Activated CD4-positive, alpha-beta memory T cell treated with anti-CD3 and anti-CD28 coated beads for 36 hours (primary cell): ENCODE data around the gene ARF1. TPM values are rescaled to one million over a fixed set of nuclear protein-coding genes. Genes with fewer than 3 reads are reported as not detected.

Experiments used
- CTCF ChIA-PET: fragments of 350-600 bp; sonication (Branson Sonifier 250); formaldehyde crosslinking; loops from one replicate; lab custom pipeline; 2021; ENCODE audit warnings: antibody characterized with exemption, inconsistent platforms; lab: Charles Lee
- POLR2A ChIA-PET: fragments of 350-600 bp; sonication (Branson Sonifier 250); formaldehyde crosslinking; loops from one replicate; lab custom pipeline; 2021; ENCODE audit warnings: antibody characterized with exemption; lab: Charles Lee
- DNase-seq: peaks from one replicate; pipeline ENCODE4 v3.0.0-alpha.2; 2020
- H3K27ac Mint-ChIP-seq: one replicate; pipeline ENCODE4 v1.8.0; 2021; ENCODE audit warnings: mixed read lengths
- H3K27me3 Mint-ChIP-seq: one replicate; pipeline ENCODE4 v1.8.0; 2021; ENCODE audit warnings: mixed read lengths
- H3K36me3 Mint-ChIP-seq: one replicate; pipeline ENCODE4 v1.8.0; 2021; ENCODE audit warnings: mixed read lengths
- H3K4me1 Mint-ChIP-seq: one replicate; pipeline ENCODE4 v1.8.0; 2021; ENCODE audit warnings: low read depth, mixed read lengths
- H3K4me3 Mint-ChIP-seq: one replicate; pipeline ENCODE4 v1.8.0; 2021; ENCODE audit warnings: mild to moderate bottlenecking, mixed read lengths
- H3K9me3 Mint-ChIP-seq: one replicate; pipeline ENCODE4 v1.8.0; 2021; ENCODE audit warnings: mixed read lengths
- intact Hi-C: fragments of 100-400 bp; cut with micrococcal nuclease; formaldehyde crosslinking; loops from one replicate; pipeline ENCODE4 v1.15.1; 2023
- total RNA-seq, 2 experiments: library from RNA; stranded (reverse); gene quantifications; one replicate each; pipeline ENCODE4 v1.2.3, GENCODE V29; 2021

The ARF1 gene
- total RNA-seq, 2 experiments from 2014 or later: 346 to 355 TPM

GRCh38 chr1:228120857-228121489, 38.5 kb downstream of the ARF1 start:
- no peak overlapping the region for H3K27ac Mint-ChIP-seq
- H3K9me3 Mint-ChIP-seq: peaks cover 4% of the 10 kb centered on the region
- ChIA-PET POLR2A (no interaction called here), CTCF (interaction anchor here (2.3 kb wide), 1 partner anchor 10 kb away, joined by 11 read pairs; no protein-coding TSS in a partner anchor)
- H3K4me1 Mint-ChIP-seq: no peaks in the 10 kb centered on the region
- no peaks in the 10 kb centered on the region for H3K27me3 Mint-ChIP-seq
- no peak for DNase-seq
- peaks cover 3% of the 10 kb centered on the region for H3K36me3 Mint-ChIP-seq
- intact Hi-C loops: no loop called here
- H3K4me3 Mint-ChIP-seq: peak overlapping the region; percentile 45

- Mint-ChIP-seq H3K9me3 (peaks cover 3% of the 10 kb centered on the region), H3K27ac (no peak overlapping the region), H3K4me1 (no peaks in the 10 kb centered on the region), H3K27me3 (no peaks in the 10 kb centered on the region), H3K36me3 (peaks cover 2% of the 10 kb centered on the region), H3K4me3 (no peak overlapping the region)
- ChIA-PET POLR2A (no interaction called here), CTCF (interaction anchor here (1.0 to 2.3 kb wide), 2 partner anchors 8 to 15 kb away, joined by 4 to 11 read pairs; no protein-coding TSS in a partner anchor)
- no peak for DNase-seq
- intact Hi-C loops: no loop called here
Measured at GRCh38 chr1:228122921-228123441, 40.5 kb downstream of the ARF1 start.

- no peak overlapping the region for H3K4me3 Mint-ChIP-seq
- POLR2A ChIA-PET: no interaction called here
- no peak overlapping the region for H3K27ac Mint-ChIP-seq
- H3K27me3 Mint-ChIP-seq: no peaks in the 10 kb centered on the region
- no peak for DNase-seq
- H3K9me3 Mint-ChIP-seq: no peaks in the 10 kb centered on the region
- H3K4me1 Mint-ChIP-seq: no peaks in the 10 kb centered on the region
- CTCF ChIA-PET: interaction anchor here (1.0 kb wide), 1 partner anchor 14 kb away, joined by 4 read pairs; no protein-coding TSS in a partner anchor
- H3K36me3 Mint-ChIP-seq: no peaks in the 10 kb centered on the region
- intact Hi-C loops: no loop called here
Measured at GRCh38 chr1:228123505-228123904, 41.0 kb downstream of the ARF1 start.

- no peaks in the 10 kb centered on the region for H3K9me3 Mint-ChIP-seq
- H3K4me3 Mint-ChIP-seq: no peak overlapping the region
- H3K36me3 Mint-ChIP-seq: no peaks in the 10 kb centered on the region
- no peak overlapping the region for H3K27ac Mint-ChIP-seq
- H3K27me3 Mint-ChIP-seq: no peaks in the 10 kb centered on the region
- POLR2A ChIA-PET: no interaction called here
- no peaks in the 10 kb centered on the region for H3K4me1 Mint-ChIP-seq
- DNase-seq: no peak
- intact Hi-C loops: no loop called here
- CTCF ChIA-PET: interaction anchor here (1.9 kb wide), 1 partner anchor 40 kb away, joined by 6 read pairs; the partner anchor contains the start of gene IBA57
Measured at GRCh38 chr1:228125185-228125584, 42.7 kb downstream of the ARF1 start.

- Mint-ChIP-seq H3K27ac (no peak overlapping the region), H3K36me3 (no peaks in the 10 kb centered on the region), H3K27me3 (peaks cover 11% of the 10 kb centered on the region), H3K4me3 (no peak overlapping the region), H3K4me1 (peaks cover 2% of the 10 kb centered on the region), H3K9me3 (no peaks in the 10 kb centered on the region)
- DNase-seq: no peak
- intact Hi-C loops: loop anchor here (2.0 to 5.0 kb wide), 3 partner anchors 36 to 383 kb away; partner anchors contain the start of gene IBA57
- CTCF ChIA-PET: interaction anchor here (1.0 to 4.5 kb wide), 5 partner anchors 10 to 178 kb away, joined by 3 to 46 read pairs (median 5); partner anchors contain the start of genes IBA57 and MRPL55
- POLR2A ChIA-PET: no interaction called here
Measured at GRCh38 chr1:228131766-228132165, 49.3 kb downstream of the ARF1 start.

GRCh38 chr1:228134591-228134990, 52.1 kb downstream of the ARF1 start:
- Mint-ChIP-seq H3K27ac (no peak overlapping the region), H3K4me1 (peaks cover 2% of the 10 kb centered on the region), H3K9me3 (no peaks in the 10 kb centered on the region), H3K4me3 (no peak overlapping the region), H3K27me3 (peaks cover 11% of the 10 kb centered on the region), H3K36me3 (no peaks in the 10 kb centered on the region)
- intact Hi-C loops: loop anchor here (5.0 kb wide), 2 partner anchors 33 to 143 kb away; partner anchors contain the start of gene IBA57
- CTCF ChIA-PET: interaction anchor here (1.9 kb wide), 1 partner anchor 32 kb away, joined by 5 read pairs; no protein-coding TSS in a partner anchor
- POLR2A ChIA-PET: no interaction called here
- DNase-seq: no peak

GRCh38 chr1:228136901-228137300, 54.4 kb downstream of the ARF1 start:
- DNase-seq: no peak
- Mint-ChIP-seq H3K9me3 (no peaks in the 10 kb centered on the region), H3K27ac (no peak overlapping the region), H3K4me3 (no peak overlapping the region), H3K4me1 (peaks cover 3% of the 10 kb centered on the region), H3K36me3 (peaks cover 3% of the 10 kb centered on the region), H3K27me3 (peaks cover 6% of the 10 kb centered on the region)
- intact Hi-C loops: no loop called here
- ChIA-PET POLR2A (interaction anchor here (1.1 to 1.7 kb wide), 2 partner anchors 29 to 30 kb away, joined by 3 to 6 read pairs; partner anchors contain the start of gene IBA57), CTCF (interaction anchor here (0.8 to 2.5 kb wide), 3 partner anchors 30 to 138 kb away, joined by 3 to 7 read pairs (median 5); no protein-coding TSS in a partner anchor)

GRCh38 chr1:228139406-228139930, 57.0 kb downstream of the ARF1 start:
- H3K27me3 Mint-ChIP-seq: peaks cover 6% of the 10 kb centered on the region
- peaks cover 11% of the 10 kb centered on the region for H3K36me3 Mint-ChIP-seq
- DNase-seq: no peak
- intact Hi-C loops: no loop called here
- H3K4me3 Mint-ChIP-seq: peak overlapping the region; percentile 99
- ChIA-PET CTCF (interaction anchor here (2.0 to 2.2 kb wide), 2 partner anchors 9 to 27 kb away, joined by 9 to 13 read pairs; partner anchors contain the start of gene IBA57), POLR2A (interaction anchor here (0.9 to 3.7 kb wide), 3 partner anchors 26 to 55 kb away, joined by 3 to 33 read pairs (median 5); partner anchors contain the start of gene IBA57)
- peak overlapping the region; percentile 96 for H3K27ac Mint-ChIP-seq
- H3K4me1 Mint-ChIP-seq: peaks cover 27% of the 10 kb centered on the region
- H3K9me3 Mint-ChIP-seq: no peaks in the 10 kb centered on the region

GRCh38 chr1:228139931-228140723, 57.6 kb downstream of the ARF1 start, which contains the start of gene GUK1:
GUK1 (plus strand) TSS chr1:228140279; CDS start chr1:228140303, 24 bp downstream.
- ChIA-PET POLR2A (interaction anchor here (1.0 to 3.7 kb wide), 6 partner anchors 26 to 58 kb away, joined by 3 to 33 read pairs (median 4); partner anchors contain the start of genes ARF1 and IBA57), CTCF (interaction anchor here (1.1 to 2.2 kb wide), 4 partner anchors 9 to 361 kb away, joined by 3 to 13 read pairs (median 8); partner anchors contain the start of gene IBA57)
- no peaks in the 10 kb centered on the region for H3K9me3 Mint-ChIP-seq
- H3K4me1 Mint-ChIP-seq: peaks cover 27% of the 10 kb centered on the region
- DNase-seq: peak; percentile 100
- peaks cover 11% of the 10 kb centered on the region for H3K36me3 Mint-ChIP-seq
- intact Hi-C loops: loop anchor here (1.0 to 2.0 kb wide), 7 partner anchors 26 to 352 kb away; partner anchors contain the start of genes ARF1, C1orf35, MRPL55 and TRIM11
- H3K4me3 Mint-ChIP-seq: peak within 1 kb of the TSS; percentile 99
- H3K27ac Mint-ChIP-seq: peak within 1 kb of the TSS; percentile 96
- H3K27me3 Mint-ChIP-seq: peaks cover 1% of the 10 kb centered on the region

GRCh38 chr1:228140724-228141225, 58.3 kb downstream of the ARF1 start:
- ChIA-PET CTCF (interaction anchor here (1.1 to 2.2 kb wide), 4 partner anchors 10 to 361 kb away, joined by 3 to 13 read pairs (median 8); partner anchors contain the start of gene IBA57), POLR2A (interaction anchor here (1.0 to 3.7 kb wide), 6 partner anchors 25 to 59 kb away, joined by 3 to 33 read pairs (median 4); partner anchors contain the start of genes ARF1 and IBA57)
- peak overlapping the region; percentile 96 for H3K27ac Mint-ChIP-seq
- DNase-seq: peak; percentile 32
- H3K4me1 Mint-ChIP-seq: peaks cover 27% of the 10 kb centered on the region
- intact Hi-C loops: loop anchor here (1.0 to 2.0 kb wide), 7 partner anchors 26 to 352 kb away; partner anchors contain the start of genes ARF1, C1orf35, MRPL55 and TRIM11
- H3K4me3 Mint-ChIP-seq: peak overlapping the region; percentile 99
- H3K36me3 Mint-ChIP-seq: peaks cover 11% of the 10 kb centered on the region
- H3K27me3 Mint-ChIP-seq: no peaks in the 10 kb centered on the region
- no peaks in the 10 kb centered on the region for H3K9me3 Mint-ChIP-seq
